Small intestine (tissue), 7 donors: ENCODE data around the gene PTPRU. TPM values are rescaled to one million over a fixed set of nuclear protein-coding genes. Genes with fewer than 3 reads are reported as not detected.
"Not testable (repeated sequence)": the region's sequence is repeated elsewhere in the genome, so short reads cannot be mapped to it uniquely, and the experiment has no call there.

ENCODE experiments used
- DNase-seq, 2 donors: peaks; one replicate each; pipeline versions ENCODE4 v3.0.0 to v3.0.0-alpha.2; 2013
- FAIRE-seq: peaks from 2 replicates; lab custom pipeline; 2012; peaks lifted over from hg19 to GRCh38; lab: Jason Lieb, UNC
- H3K27ac ChIP-seq, 3 donors: one replicate each; pipeline ENCODE4 v1.5.1; 2013; ENCODE audit warnings: low read length in 2 of 3, mild to moderate bottlenecking in 2 of 3, control low read depth in 1 of 3, inconsistent platforms in 1 of 3, low read depth in 1 of 3, moderate library complexity in 1 of 3
- H3K27me3 ChIP-seq, 3 donors: one replicate each; pipeline ENCODE4 v1.6.1; 2013; ENCODE audit warnings: low read length in 3 of 3, inconsistent platforms in 1 of 3; ENCODE audit not compliant: control insufficient read depth in 3 of 3, insufficient read depth in 3 of 3
- H3K36me3 ChIP-seq, 3 donors: one replicate each; pipeline ENCODE4 v1.6.1; 2013; ENCODE audit warnings: low read length in 3 of 3, inconsistent platforms in 1 of 3, low read depth in 1 of 3, mild to moderate bottlenecking in 1 of 3, moderate library complexity in 1 of 3; ENCODE audit not compliant: control insufficient read depth in 3 of 3, insufficient read depth in 2 of 3
- H3K4me1 ChIP-seq, 3 donors: one replicate each; pipeline ENCODE4 v1.6.1; 2013; ENCODE audit warnings: low read length in 2 of 3, inconsistent platforms in 1 of 3, low read depth in 1 of 3, mild to moderate bottlenecking in 1 of 3, moderate library complexity in 1 of 3; ENCODE audit not compliant: control insufficient read depth in 3 of 3, insufficient read depth in 2 of 3
- H3K4me3 ChIP-seq, 3 donors: one replicate each; pipeline ENCODE4 v1.5.1; 2013; ENCODE audit warnings: low read length in 3 of 3, control low read depth in 1 of 3, inconsistent platforms in 1 of 3, low read depth in 1 of 3, mild to moderate bottlenecking in 1 of 3, moderate library complexity in 1 of 3
- H3K9me3 ChIP-seq, 2 donors: one replicate each; pipeline ENCODE4 v1.6.1; 2013; ENCODE audit warnings: low read depth in 1 of 2, low read length in 1 of 2; ENCODE audit not compliant: control insufficient read depth in 2 of 2, insufficient read depth in 1 of 2
- WGBS, 3 donors: extraction: QIAGEN DNeasy Blood & Tissue Kit; methylation state at CpG; one replicate each; pipeline ENCODE4 v1.1.7; 2013; 5-methylcytosine and 5-hydroxymethylcytosine counted together
- polyA plus RNA-seq, 4 donors: library from polyadenylated mRNA; stranded (reverse) in 3 of 4; unstranded in 1 of 4; fragments of 200-250 nt in 3 of 4; fragments of 120-200 nt in 1 of 4; gene quantifications; one replicate each; pipeline versions ENCODE4 v1.2.1 to v1.2.3, GENCODE V29; 2013
- donor health status: healthy with polysubstance abuse.
- donor health status: control.
- donor health status: control.
- donor health status: Bipolar disorder and iron deficiency.
- donor health status: healthy.

Gene PTPRU
- polyA plus RNA-seq, 4 donors = 0.27 to 44.5 (median 4.3) TPM; not detected in 1

- Histone ChIP-seq H3K27ac (no peak overlapping the region), H3K4me3 (no peak overlapping the region), H3K27me3 (no peaks in the 10 kb centered on the region), H3K36me3 (peaks cover 0 to 55% (median 3%) of the 10 kb centered on the region in 3 donors), H3K9me3 (no peaks in the 10 kb centered on the region), H3K4me1 (peaks cover 0 to 7% (median 0%) of the 10 kb centered on the region in 3 donors)
- DNase-seq = no peak
- no peak for FAIRE-seq
- WGBS, 3 donors = 74 to 87% (median 78%) methylated on average over 7 of the region's 7 CpGs
These were observed 25.8 kb upstream of the PTPRU start for GRCh38 chr1:29210278-29211085.

- Histone ChIP-seq H3K27me3 (no peaks in the 10 kb centered on the region), H3K4me1 (peaks cover 0 to 7% (median 0%) of the 10 kb centered on the region in 3 donors), H3K4me3 (no peak overlapping the region), H3K9me3 (no peaks in the 10 kb centered on the region), H3K27ac (no peak overlapping the region), H3K36me3 (peaks cover 0 to 61% (median 3%) of the 10 kb centered on the region in 3 donors)
- DNase-seq (no peak), FAIRE-seq (no peak)
- 89 to 94% (median 89%) methylated on average over 12 of the region's 12 CpGs for WGBS, 3 donors
These were observed 25.0 kb upstream of the PTPRU start for GRCh38 chr1:29211086-29212030.

- Histone ChIP-seq H3K27me3 (no peaks in the 10 kb centered on the region), H3K4me1 (no peaks in the 10 kb centered on the region), H3K9me3 (no peaks in the 10 kb centered on the region), H3K27ac (no peak overlapping the region), H3K4me3 (no peak overlapping the region), H3K36me3 (peaks cover 0 to 62% (median 7%) of the 10 kb centered on the region in 3 donors)
- no peak for FAIRE-seq
- DNase-seq = no peak
- 88 to 94% (median 91%) methylated on average over 5 of the region's 5 CpGs for WGBS, 3 donors
These were observed 23.3 kb upstream of the PTPRU start for GRCh38 chr1:29213055-29213454.

GRCh38 chr1:29217633-29218032, 18.7 kb upstream of the PTPRU start:
- peaks cover 0 to 46% (median 7%) of the 10 kb centered on the region in 3 donors for H3K36me3 ChIP-seq
- WGBS, 3 donors = 88 to 95% (median 92%) methylated on average over 2 of the region's 2 CpGs

GRCh38 chr1:29218223-29218622, 18.1 kb upstream of the PTPRU start:
- Histone ChIP-seq H3K4me3 (no peak overlapping the region), H3K9me3 (no peaks in the 10 kb centered on the region), H3K36me3 (peaks cover 0 to 42% (median 7%) of the 10 kb centered on the region in 3 donors), H3K27ac (no peak overlapping the region), H3K27me3 (no peaks in the 10 kb centered on the region), H3K4me1 (no peaks in the 10 kb centered on the region)
- DNase-seq = no peak
- 83 to 89% (median 84%) methylated on average over 2 of the region's 2 CpGs for WGBS, 3 donors
- no peak for FAIRE-seq

More at GRCh38 chr1:29217633-29218032, 18.7 kb upstream of the PTPRU start:
- no peak overlapping the region for H3K27ac ChIP-seq
- H3K4me1 ChIP-seq = no peaks in the 10 kb centered on the region
- FAIRE-seq (no peak), DNase-seq (no peak)
- no peaks in the 10 kb centered on the region for H3K27me3 ChIP-seq
- H3K4me3 ChIP-seq = no peak overlapping the region
- H3K9me3 ChIP-seq = no peaks in the 10 kb centered on the region

- no peak overlapping the region for H3K27ac ChIP-seq
- no peak for FAIRE-seq
- peaks cover 0 to 32% (median 5%) of the 10 kb centered on the region in 3 donors for H3K36me3 ChIP-seq
- 94 to 99% (median 98%) methylated on average over 3 of the region's 3 CpGs for WGBS, 3 donors
- no peak overlapping the region for H3K4me3 ChIP-seq
- H3K9me3 ChIP-seq = no peaks in the 10 kb centered on the region
- DNase-seq = no peak
- H3K4me1 ChIP-seq = peaks cover 0 to 4% (median 0%) of the 10 kb centered on the region in 3 donors
- no peaks in the 10 kb centered on the region for H3K27me3 ChIP-seq
These were observed 15.0 kb upstream of the PTPRU start for GRCh38 chr1:29221296-29221695.

GRCh38 chr1:29222260-29222659, 14.1 kb upstream of the PTPRU start:
- H3K36me3 ChIP-seq = peaks cover 0 to 29% (median 5%) of the 10 kb centered on the region in 3 donors
- not testable (repeated sequence) for H3K27me3 ChIP-seq, H3K4me1 ChIP-seq, FAIRE-seq, H3K4me3 ChIP-seq, H3K9me3 ChIP-seq, H3K27ac ChIP-seq, DNase-seq
- 87 to 88% (median 87%) methylated on average over 6 of the region's 6 CpGs for WGBS, 3 donors

GRCh38 chr1:29222686-29223085, 13.6 kb upstream of the PTPRU start:
- Histone ChIP-seq H3K36me3 (peaks cover 0 to 28% (median under 1%) of the 10 kb centered on the region in 3 donors), H3K9me3 (no peaks in the 10 kb centered on the region), H3K4me1 (peaks cover 0 to 4% (median 0%) of the 10 kb centered on the region in 3 donors), H3K27me3 (no peaks in the 10 kb centered on the region), H3K27ac (no peak overlapping the region), H3K4me3 (no peak overlapping the region)
- FAIRE-seq (no peak), DNase-seq (no peak)
- WGBS, 3 donors = 87 to 95% (median 90%) methylated on average over 1 of the region's 1 CpG
